Measurements from ENCODE around the gene APLP2. TPM values are rescaled to one million over a fixed set of nuclear protein-coding genes. Genes with fewer than 3 reads are reported as not detected.

The APLP2 gene
- total RNA-seq, 1 donor from 2014 or later: 330 TPM

DNA sequence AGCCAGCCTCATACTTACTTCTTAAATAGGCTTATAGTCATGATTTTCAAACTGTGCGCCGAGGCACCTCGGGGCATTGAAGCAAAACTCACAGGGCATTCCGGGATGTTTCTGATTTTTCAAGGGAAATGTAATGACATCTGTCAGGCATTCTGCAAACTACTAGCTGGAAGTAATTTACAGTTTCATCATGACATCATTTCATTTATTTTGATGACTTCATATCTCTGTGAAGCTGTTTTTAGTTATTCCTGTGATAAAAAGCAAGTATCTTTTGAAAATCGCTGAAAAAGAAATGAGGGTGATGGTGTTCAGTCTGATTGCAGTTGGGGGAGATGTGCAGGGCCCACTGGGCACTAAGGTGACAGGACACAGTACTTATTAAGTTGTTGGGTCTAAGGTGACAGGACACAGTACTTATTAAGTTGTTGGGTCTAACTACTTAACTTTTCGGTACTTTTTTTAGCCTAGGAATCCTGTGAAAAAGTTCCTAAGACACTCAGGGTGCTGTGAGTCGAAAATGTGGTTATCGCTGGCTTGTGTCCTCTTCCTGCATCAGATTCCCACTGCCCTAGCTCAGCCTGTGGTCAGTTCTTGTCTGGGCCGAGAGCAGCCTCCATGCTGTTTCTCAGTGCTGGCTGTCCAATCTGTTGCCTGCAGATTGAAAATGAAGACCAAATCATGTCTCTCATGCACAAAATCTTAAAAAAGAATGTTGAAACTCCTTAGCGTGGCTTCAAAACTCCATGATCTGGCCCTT is 42.6 kb downstream of the APLP2 start:
- TF ChIP-seq, protein P1, sequence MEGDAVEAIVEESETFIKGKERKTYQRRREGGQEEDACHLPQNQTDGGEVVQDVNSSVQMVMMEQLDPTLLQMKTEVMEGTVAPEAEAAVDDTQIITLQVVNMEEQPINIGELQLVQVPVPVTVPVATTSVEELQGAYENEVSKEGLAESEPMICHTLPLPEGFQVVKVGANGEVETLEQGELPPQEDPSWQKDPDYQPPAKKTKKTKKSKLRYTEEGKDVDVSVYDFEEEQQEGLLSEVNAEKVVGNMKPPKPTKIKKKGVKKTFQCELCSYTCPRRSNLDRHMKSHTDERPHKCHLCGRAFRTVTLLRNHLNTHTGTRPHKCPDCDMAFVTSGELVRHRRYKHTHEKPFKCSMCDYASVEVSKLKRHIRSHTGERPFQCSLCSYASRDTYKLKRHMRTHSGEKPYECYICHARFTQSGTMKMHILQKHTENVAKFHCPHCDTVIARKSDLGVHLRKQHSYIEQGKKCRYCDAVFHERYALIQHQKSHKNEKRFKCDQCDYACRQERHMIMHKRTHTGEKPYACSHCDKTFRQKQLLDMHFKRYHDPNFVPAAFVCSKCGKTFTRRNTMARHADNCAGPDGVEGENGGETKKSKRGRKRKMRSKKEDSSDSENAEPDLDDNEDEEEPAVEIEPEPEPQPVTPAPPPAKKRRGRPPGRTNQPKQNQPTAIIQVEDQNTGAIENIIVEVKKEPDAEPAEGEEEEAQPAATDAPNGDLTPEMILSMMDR (IDR thresholded peaks at IDR 0.05): no peak
- DNase-seq (ENCODE audit: extremely low spot score, unreplicated experiment): no peak
- Mint-ChIP-seq H3K27ac (ENCODE audit: unreplicated experiment) (no peak overlapping the region), H3K36me3 (ENCODE audit: unreplicated experiment) (peaks cover 41% of the 10 kb centered on the region), H3K27me3 (ENCODE audit: unreplicated experiment) (no peaks in the 10 kb centered on the region), H3K9me3 (ENCODE audit: unreplicated experiment) (peaks cover 5% of the 10 kb centered on the region), H3K4me1 (ENCODE audit: unreplicated experiment) (peaks cover 12% of the 10 kb centered on the region), H3K4me3 (ENCODE audit: unreplicated experiment) (no peak overlapping the region)

DNA sequence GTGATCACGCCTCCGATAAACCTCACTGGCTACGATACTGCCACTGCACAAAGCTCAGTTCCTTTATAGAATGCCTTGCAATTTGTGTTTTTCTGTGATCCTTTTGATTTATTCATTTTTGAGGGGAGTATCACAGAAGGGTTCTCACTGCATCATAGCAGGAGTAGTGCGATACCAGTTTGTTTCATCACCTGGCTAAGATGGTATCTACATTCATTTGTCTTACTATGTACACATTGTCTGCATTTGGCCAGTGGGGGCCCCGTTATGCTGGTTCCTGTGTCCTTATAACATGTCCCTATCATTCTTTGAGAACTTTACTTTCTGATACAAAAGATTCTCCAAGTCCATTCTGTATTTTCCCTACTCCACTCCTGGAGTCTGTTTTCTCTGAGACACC is 44.6 kb downstream of the APLP2 start:
- Mint-ChIP-seq H3K27ac (ENCODE audit: unreplicated experiment) (no peak overlapping the region), H3K36me3 (ENCODE audit: unreplicated experiment) (peaks cover 35% of the 10 kb centered on the region), H3K27me3 (ENCODE audit: unreplicated experiment) (no peaks in the 10 kb centered on the region), H3K4me3 (ENCODE audit: unreplicated experiment) (no peak overlapping the region), H3K4me1 (ENCODE audit: unreplicated experiment) (peaks cover 12% of the 10 kb centered on the region), H3K9me3 (ENCODE audit: unreplicated experiment) (no peaks in the 10 kb centered on the region)
- DNase-seq (ENCODE audit: extremely low spot score, unreplicated experiment): no peak
- TF ChIP-seq, protein P1 (IDR thresholded peaks at IDR 0.05): no peak

DNA sequence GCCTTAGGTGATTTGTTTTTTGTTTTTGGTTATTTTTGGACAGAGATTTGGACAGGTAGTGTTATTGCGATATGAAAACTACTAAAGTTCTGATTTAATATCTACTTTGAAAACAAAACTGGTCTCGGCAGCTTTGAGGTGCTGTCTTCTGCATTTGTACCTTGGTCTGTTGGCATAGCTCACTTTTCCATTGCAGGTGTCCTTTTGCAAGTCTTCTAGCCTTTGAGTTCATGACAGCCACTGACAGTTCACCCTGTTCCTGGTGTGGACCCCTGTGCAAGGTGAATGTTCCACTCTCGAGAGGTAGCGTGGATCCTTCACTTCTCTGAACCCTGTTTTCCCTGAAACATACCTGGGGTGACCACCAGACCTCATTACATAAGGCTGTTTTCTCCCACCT is 45.0 kb downstream of the APLP2 start:
- no peak for DNase-seq (ENCODE audit: extremely low spot score, unreplicated experiment)
- peaks cover 12% of the 10 kb centered on the region for H3K4me1 Mint-ChIP-seq (ENCODE audit: unreplicated experiment)
- H3K4me3 Mint-ChIP-seq (ENCODE audit: unreplicated experiment): no peak overlapping the region
- no peaks in the 10 kb centered on the region for H3K27me3 Mint-ChIP-seq (ENCODE audit: unreplicated experiment)
- H3K36me3 Mint-ChIP-seq (ENCODE audit: unreplicated experiment): peaks cover 31% of the 10 kb centered on the region
- TF ChIP-seq, protein P1 (IDR thresholded peaks at IDR 0.05): no peak
- no peaks in the 10 kb centered on the region for H3K9me3 Mint-ChIP-seq (ENCODE audit: unreplicated experiment)
- H3K27ac Mint-ChIP-seq (ENCODE audit: unreplicated experiment): no peak overlapping the region

DNA sequence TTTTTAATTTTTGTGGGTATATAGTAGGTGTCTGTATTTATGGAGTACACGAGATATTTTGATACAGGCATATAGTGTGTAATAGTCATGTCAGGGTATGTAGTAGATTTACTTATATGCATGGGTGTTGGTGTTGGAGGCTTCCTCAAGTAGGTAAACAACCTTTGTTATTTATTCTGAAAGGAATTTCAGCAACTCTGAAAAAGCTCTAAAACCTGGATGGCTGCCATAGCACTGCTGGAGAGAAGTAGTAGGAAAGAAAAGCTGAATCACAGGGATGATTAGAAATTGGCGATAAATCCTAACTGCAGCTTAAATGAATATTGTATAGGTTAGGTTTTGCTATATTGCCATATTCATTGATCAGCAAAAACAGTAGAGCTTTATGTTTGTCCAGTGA is 45.5 kb downstream of the APLP2 start:
- peaks cover 12% of the 10 kb centered on the region for H3K4me1 Mint-ChIP-seq (ENCODE audit: unreplicated experiment)
- H3K27me3 Mint-ChIP-seq (ENCODE audit: unreplicated experiment): no peaks in the 10 kb centered on the region
- TF ChIP-seq, protein P1 (IDR thresholded peaks at IDR 0.05): no peak
- no peak overlapping the region for H3K27ac Mint-ChIP-seq (ENCODE audit: unreplicated experiment)
- no peak overlapping the region for H3K4me3 Mint-ChIP-seq (ENCODE audit: unreplicated experiment)
- H3K9me3 Mint-ChIP-seq (ENCODE audit: unreplicated experiment): no peaks in the 10 kb centered on the region
- no peak for DNase-seq (ENCODE audit: extremely low spot score, unreplicated experiment)
- peaks cover 26% of the 10 kb centered on the region for H3K36me3 Mint-ChIP-seq (ENCODE audit: unreplicated experiment)

DNA sequence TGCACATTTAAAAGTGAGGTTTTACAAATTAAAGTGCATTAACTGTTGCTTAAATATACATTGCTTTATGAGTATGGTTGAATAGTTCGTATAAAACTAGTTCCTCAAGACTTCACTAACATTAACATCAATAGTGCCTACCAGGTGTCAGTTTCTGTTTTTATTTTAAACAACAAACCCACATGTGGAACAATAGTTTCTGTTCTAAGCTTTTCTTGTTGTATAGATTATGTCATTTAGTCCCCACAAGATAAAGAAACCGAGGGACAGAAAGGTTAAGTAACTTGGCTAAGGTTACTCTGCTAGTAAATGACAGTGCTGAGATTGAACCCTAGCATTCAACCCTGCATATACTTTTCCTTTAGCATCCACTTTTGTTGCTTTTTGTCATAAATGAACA is 48.5 kb downstream of the APLP2 start:
- Mint-ChIP-seq H3K4me3 (ENCODE audit: unreplicated experiment) (no peak overlapping the region), H3K36me3 (ENCODE audit: unreplicated experiment) (peaks cover 20% of the 10 kb centered on the region), H3K4me1 (ENCODE audit: unreplicated experiment) (peaks cover 16% of the 10 kb centered on the region), H3K9me3 (ENCODE audit: unreplicated experiment) (no peaks in the 10 kb centered on the region), H3K27ac (ENCODE audit: unreplicated experiment) (no peak overlapping the region), H3K27me3 (ENCODE audit: unreplicated experiment) (no peaks in the 10 kb centered on the region)
- TF ChIP-seq, protein P1 (IDR thresholded peaks at IDR 0.05): no peak
- no peak for DNase-seq (ENCODE audit: extremely low spot score, unreplicated experiment)

All from osteocyte (in vitro differentiated cells).